ENCODE data around the gene FOLR1.

Gene FOLR1

DNA sequence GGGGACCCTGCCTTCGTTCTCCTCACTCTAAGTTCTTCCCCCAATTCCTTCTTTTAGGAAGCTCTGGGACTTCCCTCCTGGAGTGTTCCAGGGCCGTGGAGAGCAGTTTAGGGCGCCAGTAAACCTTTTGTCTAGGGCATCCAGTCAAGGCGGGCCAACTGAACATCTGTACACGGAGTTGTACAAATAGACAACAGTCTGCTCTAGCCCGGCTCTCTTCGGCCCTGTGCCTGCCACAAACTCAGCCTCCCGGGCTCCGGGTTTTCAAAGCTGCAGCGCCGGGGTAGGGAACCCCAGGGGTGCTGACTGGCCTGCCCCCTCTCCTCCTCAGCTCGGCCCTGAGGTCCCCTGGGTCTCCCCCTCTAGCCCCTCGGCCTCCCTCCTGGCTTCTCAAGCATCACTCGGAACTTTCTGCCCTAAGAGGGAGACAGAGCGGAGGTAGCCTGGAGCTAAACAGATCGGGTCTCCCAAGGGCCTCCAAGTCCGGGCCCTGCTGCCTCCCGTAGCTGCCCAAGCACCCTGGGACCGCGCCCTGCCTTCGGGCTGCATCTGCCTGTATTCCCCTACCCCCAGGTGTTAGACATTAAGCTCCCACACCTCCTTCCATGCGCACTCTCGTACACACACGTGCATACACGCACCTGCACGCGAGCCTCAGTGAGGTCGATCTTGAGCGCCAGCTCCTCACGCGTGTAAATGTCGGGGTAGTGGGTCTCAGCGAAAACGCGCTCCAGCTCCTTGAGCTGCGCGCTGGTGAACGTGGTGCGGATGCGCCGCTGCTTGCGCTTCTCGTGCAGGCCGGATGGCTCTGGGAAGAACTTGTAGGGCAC is 48.7 kb downstream of the FOLR1 start:
- Mint-ChIP-seq H3K4me1 (ENCODE audit: low read depth) (peaks cover 23% of the 10 kb centered on the region), H3K9me3 (no peaks in the 10 kb centered on the region), H3K27ac (no peak overlapping the region), H3K36me3 (ENCODE audit: low read depth) (peaks cover 28% of the 10 kb centered on the region), H3K27me3 (peaks cover 45% of the 10 kb centered on the region), H3K4me3 (peak overlapping the region; percentile 34)
- DNase-seq, result no peak

DNA sequence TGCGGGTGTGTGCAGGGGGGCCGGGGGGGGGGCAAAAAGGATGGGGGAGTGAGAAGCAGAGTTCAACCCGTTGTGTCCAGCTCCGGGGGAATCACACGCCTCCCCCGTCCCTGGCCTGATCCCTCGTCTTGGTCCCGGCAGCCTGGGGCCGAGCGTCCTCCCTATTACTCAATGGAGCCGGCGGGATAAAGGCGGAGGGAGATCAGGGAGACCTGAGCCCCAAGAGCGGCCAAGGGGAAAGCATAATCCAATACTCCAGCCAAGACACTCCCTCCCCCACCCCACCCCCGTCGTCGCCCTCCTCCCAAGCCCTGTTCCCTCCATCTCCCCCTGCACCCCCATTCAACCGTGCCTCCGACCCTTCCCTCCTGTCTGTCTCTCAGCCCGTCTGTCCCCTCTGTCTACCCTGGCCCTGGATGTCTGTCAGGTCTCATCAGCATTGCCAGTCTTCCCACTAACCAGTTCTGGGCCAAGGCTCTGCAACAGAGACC is 49.4 kb downstream of the FOLR1 start:
- peaks cover 23% of the 10 kb centered on the region for H3K4me1 Mint-ChIP-seq (ENCODE audit: low read depth)

DNA sequence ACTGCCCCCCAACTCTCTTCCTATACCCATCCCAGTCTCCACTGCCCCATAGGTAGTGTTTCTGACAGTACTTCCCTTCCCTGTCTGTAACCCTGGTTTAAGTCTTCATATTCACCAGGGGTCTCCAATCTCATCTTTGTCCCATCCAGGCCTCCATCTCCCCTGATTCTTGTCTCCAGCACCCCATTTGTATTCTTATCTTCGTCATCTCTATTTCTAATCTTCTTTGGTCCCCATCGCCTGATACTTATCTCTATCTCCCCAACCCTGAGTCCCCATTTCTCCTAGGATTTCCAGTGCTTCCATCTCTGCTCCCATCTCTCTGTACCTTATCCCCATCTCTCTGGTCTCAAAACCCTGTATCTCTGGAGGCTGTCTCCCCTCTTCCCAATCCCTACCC is 50.2 kb downstream of the FOLR1 start:
- peaks cover 14% of the 10 kb centered on the region for H3K36me3 Mint-ChIP-seq (ENCODE audit: low read depth)
- no peaks in the 10 kb centered on the region for H3K9me3 Mint-ChIP-seq
- H3K27me3 Mint-ChIP-seq, result peaks cover 45% of the 10 kb centered on the region
- peaks cover 23% of the 10 kb centered on the region for H3K4me1 Mint-ChIP-seq (ENCODE audit: low read depth)
- H3K4me3 Mint-ChIP-seq, result no peak overlapping the region
- DNase-seq, result no peak
- H3K27ac Mint-ChIP-seq, result no peak overlapping the region

More for the DNA sequence above, 49.4 kb downstream of the FOLR1 start:
- no peak for DNase-seq
- Mint-ChIP-seq H3K27me3 (peaks cover 45% of the 10 kb centered on the region), H3K9me3 (no peaks in the 10 kb centered on the region), H3K4me3 (no peak overlapping the region), H3K27ac (no peak overlapping the region), H3K36me3 (ENCODE audit: low read depth) (peaks cover 22% of the 10 kb centered on the region)

DNA sequence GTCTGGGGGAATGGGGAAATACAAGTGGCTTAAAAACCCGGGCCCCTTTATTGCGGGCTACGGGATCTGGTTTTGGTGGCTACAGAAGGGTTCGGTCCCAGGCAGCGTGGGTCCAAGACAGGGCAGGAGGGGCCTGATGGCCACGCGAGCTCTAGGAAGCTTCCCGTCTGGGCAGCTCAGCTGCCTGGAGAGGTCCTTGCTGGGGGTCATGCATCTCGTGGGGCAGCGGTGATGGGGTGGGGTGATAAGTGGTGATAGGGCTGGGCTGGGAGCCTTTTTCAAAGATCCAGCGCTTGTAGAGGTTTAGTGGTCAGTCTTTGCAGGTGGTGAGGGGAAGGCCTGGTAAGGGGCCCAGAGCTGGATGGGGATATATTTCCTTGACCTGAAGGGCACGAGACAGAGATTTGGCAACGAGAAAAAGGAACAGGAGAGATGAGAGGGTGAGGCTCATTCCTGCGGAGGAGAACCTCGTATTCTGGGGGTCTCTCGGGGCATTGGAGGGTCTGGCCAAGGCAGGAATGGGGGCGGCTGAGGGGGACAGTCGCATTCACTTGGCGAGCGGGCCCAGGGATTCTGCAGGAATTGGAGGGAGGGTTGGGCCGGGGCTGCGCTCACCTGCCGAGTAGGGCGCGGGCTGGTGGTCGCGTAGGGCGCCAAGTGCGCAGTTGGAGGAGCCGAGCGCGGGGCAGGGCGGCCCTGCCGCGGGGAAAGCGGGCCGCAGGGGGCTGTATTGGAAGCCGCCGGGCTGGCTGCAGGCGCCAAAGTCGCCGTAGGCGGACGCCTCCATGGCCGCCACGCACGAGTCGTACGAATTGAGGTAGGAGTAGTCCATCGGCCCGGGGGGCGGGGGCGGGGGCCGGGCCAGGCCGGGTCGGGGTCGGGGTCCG is 51.5 kb downstream of the FOLR1 start:
- Mint-ChIP-seq H3K27me3 (peaks cover 50% of the 10 kb centered on the region), H3K4me1 (ENCODE audit: low read depth) (peaks cover 23% of the 10 kb centered on the region), H3K4me3 (peak overlapping the region; percentile 21), H3K9me3 (no peaks in the 10 kb centered on the region), H3K36me3 (ENCODE audit: low read depth) (peaks cover 3% of the 10 kb centered on the region), H3K27ac (no peak overlapping the region)
- no peak for DNase-seq

DNA sequence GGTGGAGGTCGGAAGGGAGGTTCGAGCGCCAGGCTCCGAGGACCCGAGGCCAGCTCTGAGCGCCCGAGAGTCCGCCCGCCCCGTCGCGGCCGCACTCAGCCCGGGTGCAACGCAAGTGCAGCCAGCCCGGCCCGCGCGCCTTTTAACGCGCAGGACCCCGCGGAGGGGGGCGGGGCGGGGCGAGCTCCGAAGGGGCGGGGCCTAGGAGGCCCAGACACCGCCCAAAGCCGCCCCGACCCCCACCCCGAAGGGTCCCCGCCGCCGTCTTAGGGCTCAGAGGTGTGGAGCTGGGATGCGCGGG is 52.1 kb downstream of the FOLR1 start, which contains the start of gene PHOX2A:
TSS of gene PHOX2A (minus strand) at position 117 of the 301 bp plus-strand sequence. CDS start 172 bp downstream, outside the sequence.
- H3K36me3 Mint-ChIP-seq (ENCODE audit: low read depth), result no peaks in the 10 kb centered on the region
- no peak for DNase-seq
- no peaks in the 10 kb centered on the region for H3K9me3 Mint-ChIP-seq
- no peak within 1 kb of the TSS for H3K27ac Mint-ChIP-seq
- peak within 1 kb of the TSS; percentile 21 for H3K4me3 Mint-ChIP-seq
- peaks cover 23% of the 10 kb centered on the region for H3K4me1 Mint-ChIP-seq (ENCODE audit: low read depth)
- H3K27me3 Mint-ChIP-seq, result peaks cover 48% of the 10 kb centered on the region

DNA sequence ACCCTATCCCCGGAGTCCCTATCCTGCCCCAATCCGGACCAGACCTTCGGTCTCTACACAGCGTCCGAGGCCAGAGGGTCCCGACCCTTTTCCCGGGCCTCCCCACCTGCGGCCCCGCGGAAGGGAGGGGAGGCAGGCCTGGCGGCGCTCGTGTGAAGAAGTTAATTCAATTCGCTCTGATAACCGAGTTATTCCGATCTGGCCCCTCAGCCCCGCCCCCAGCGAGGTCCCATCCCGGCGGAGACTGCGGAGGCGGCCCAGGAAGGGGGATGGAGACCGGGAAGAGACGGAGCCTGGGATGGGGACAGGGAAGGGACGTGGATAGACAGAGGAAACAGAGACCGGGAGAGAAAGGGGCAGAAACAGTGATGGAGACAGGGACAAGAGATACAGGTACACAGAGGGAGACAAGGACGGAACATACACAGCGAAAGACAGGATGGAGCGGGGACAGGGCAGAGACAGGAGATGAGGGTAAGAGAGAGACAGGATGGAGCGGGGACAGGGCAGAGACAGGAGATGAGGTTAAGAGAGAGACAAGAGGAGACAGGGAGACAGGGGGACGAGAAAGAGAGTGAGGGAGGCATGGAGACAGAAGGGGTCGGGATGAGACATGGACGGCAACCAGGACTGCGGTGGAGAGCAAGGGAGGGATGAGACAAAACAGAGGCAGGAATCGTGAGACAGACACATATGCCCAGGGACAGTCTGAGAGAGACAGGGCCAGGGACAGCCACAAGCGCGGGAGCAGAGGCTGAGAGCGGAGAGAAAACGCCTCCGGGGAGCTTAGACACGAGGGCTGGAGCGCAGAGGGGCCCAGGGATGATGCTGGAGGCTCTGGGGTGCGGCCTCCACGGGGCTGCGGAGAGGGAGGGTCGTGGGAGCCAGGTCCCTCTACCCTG is 52.7 kb downstream of the FOLR1 start:
- no peak overlapping the region for H3K4me3 Mint-ChIP-seq
- H3K4me1 Mint-ChIP-seq (ENCODE audit: low read depth), result peaks cover 19% of the 10 kb centered on the region
- no peaks in the 10 kb centered on the region for H3K9me3 Mint-ChIP-seq
- H3K36me3 Mint-ChIP-seq (ENCODE audit: low read depth), result no peaks in the 10 kb centered on the region
- no peak for DNase-seq
- H3K27ac Mint-ChIP-seq, result no peak overlapping the region
- peaks cover 45% of the 10 kb centered on the region for H3K27me3 Mint-ChIP-seq

DNA sequence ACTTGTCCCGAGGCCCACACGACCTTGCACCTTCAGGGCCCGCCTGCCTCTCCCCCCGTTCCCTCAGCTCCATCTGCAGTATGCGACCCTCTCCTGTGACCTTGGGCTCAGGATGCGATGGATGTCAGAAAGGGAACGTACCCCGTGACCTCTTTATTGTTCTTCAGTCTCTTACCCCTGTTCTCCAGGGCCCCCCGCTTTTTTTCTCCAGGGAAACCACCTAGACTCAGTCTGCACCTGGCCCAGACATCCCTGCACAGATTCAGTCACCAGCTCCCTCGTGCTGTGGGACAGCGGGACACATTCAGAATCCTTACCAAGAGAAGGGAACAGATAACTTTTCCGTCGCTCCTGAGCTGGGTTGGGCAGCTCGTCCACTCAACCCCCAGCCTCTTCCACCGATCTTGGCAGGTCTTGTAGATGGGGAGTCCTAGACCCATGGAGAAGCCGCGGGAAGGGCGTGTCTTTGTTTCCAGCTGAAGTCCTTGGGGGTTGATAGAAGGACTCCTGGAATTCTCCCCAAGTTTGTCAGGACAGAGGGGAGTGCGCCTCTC is 53.4 kb downstream of the FOLR1 start:
- no peaks in the 10 kb centered on the region for H3K9me3 Mint-ChIP-seq
- DNase-seq, result no peak
- no peak overlapping the region for H3K27ac Mint-ChIP-seq
- H3K4me3 Mint-ChIP-seq, result no peak overlapping the region
- peaks cover 17% of the 10 kb centered on the region for H3K4me1 Mint-ChIP-seq (ENCODE audit: low read depth)
- no peaks in the 10 kb centered on the region for H3K36me3 Mint-ChIP-seq (ENCODE audit: low read depth)
- H3K27me3 Mint-ChIP-seq, result peaks cover 46% of the 10 kb centered on the region

Measured in activated T-cell treated with anti-CD3 and anti-CD28 coated beads, Interleukin-2, amount 50 U/mL, for 24 hours (primary cell).